ENCODE results near the gene DST.

DNA sequence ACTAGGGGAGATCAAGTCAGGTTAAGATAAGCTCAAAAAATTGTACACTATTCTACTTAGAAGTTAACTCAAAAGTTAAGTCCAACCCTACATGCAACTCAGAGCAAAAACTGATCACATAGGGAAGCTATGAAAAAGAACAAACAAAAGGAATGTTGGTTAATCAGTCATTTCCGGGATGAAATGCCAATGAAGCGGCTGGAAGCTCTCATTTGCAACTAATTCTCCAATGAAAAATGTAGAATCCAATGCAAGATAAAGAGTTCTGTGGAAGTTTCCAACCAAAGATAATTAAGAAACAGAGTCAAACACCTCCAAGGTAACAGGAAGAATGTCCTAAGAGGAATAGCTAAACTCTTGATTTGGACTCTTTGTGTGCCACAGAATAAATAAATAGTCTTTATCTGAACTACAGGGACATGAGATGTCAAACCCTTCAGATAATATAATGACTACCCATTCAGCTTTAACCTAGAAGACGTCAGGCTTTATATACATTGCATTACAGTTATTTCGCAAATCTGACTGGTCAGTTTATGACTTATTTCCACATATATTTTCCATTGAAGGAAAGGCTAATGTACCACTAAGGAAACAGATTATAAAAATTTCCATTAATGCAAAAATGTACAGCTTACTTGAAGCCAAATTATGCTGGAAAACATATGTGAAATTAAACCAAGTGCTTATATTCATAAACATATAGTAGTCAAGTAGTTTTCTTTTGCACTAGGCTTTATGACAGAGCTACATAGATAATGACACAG is 48.0 kb upstream of the DST start:
- TF ChIP-seq, protein P1, sequence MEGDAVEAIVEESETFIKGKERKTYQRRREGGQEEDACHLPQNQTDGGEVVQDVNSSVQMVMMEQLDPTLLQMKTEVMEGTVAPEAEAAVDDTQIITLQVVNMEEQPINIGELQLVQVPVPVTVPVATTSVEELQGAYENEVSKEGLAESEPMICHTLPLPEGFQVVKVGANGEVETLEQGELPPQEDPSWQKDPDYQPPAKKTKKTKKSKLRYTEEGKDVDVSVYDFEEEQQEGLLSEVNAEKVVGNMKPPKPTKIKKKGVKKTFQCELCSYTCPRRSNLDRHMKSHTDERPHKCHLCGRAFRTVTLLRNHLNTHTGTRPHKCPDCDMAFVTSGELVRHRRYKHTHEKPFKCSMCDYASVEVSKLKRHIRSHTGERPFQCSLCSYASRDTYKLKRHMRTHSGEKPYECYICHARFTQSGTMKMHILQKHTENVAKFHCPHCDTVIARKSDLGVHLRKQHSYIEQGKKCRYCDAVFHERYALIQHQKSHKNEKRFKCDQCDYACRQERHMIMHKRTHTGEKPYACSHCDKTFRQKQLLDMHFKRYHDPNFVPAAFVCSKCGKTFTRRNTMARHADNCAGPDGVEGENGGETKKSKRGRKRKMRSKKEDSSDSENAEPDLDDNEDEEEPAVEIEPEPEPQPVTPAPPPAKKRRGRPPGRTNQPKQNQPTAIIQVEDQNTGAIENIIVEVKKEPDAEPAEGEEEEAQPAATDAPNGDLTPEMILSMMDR (IDR thresholded peaks at IDR 0.05) = no peak
- no peak for TF ChIP-seq EZH2 (IDR thresholded peaks at IDR 0.05; ENCODE audit: borderline replicate concordance, insufficient read depth, low read depth, low read length, poor library complexity, severe bottlenecking)

Measured in B cell (primary cell).